K562 (cell line): ENCODE results near the gene IRAK2. TPM values are rescaled to one million over a fixed set of nuclear protein-coding genes. Genes with fewer than 3 reads are reported as not detected.

Experiments
- FOXK2 ChIP-seq, 2 experiments: fragments of 450-650 bp; IDR thresholded peaks in 1 of 2; conservative IDR thresholded peaks in 1 of 2; 2 replicates each; pipeline ENCODE4 v1.6.1; 2016; ENCODE audit warnings: low read depth in 2 of 2, mild to moderate bottlenecking in 1 of 2
- HDAC3 ChIP-seq: fragments of 450-650 bp; IDR thresholded peaks from 2 replicates; pipeline ENCODE4 v1.6.1; 2018; ENCODE audit warnings: borderline replicate concordance, mild to moderate bottlenecking, moderate library complexity; ENCODE audit not compliant: partially characterized antibody
- MBD2 ChIP-seq: sonication (generic); IDR thresholded peaks from 2 replicates; pipeline ENCODE4 v1.6.1; 2016; ENCODE audit warnings: low read depth, borderline replicate concordance
- POLR3G ChIP-seq: IDR thresholded peaks from 2 replicates; pipeline ENCODE4 v1.6.1; 2011; ENCODE audit not compliant: insufficient read length, insufficient replicate concordance; ENCODE audit errors: extremely low read depth
- polyA plus RNA-seq, 8 experiments: library from polyadenylated mRNA; depleted of rRNA in 4 of 8; stranded (reverse) in 5 of 8; unstranded in 3 of 8; fragments of >200 nt; fragmentation: Nextera tagmentation in 2 of 8; fragmentation: Illumina TruSeq in 1 of 8; extraction: Ambion mirVana in 2 of 8; extraction: Trizol in 1 of 8; gene quantifications; 2 replicates each; pipeline versions ENCODE4 v1.2.1 to v1.2.3, GENCODE V29; 2011 to 2014; ENCODE audit warnings: inconsistent platforms in 1 of 8, missing spikeins in 1 of 8
- total RNA-seq, 7 experiments: library from RNA; depleted of rRNA in 6 of 7; stranded (reverse); fragments of >200 nt in 6 of 7; fragmentation: Illumina TruSeq in 2 of 7; extraction: Trizol in 2 of 7; gene quantifications; 2 replicates each; pipeline versions ENCODE4 v1.2.1 to v1.2.3, GENCODE V29; 2011 to 2021; ENCODE audit warnings: low replicate concordance in 1 of 7
- TF ChIP-seq, protein P1 (sequence below): fragments of 200-800 bp; sonication (Bioruptor generic); IDR thresholded peaks from 2 replicates; pipeline ENCODE4 v1.6.1; 2016; ENCODE audit warnings: missing genetic modification characterization, missing compliant biosample characterization
- TF ChIP-seq, protein P2 (sequence below): sonication (generic); formaldehyde crosslinking; IDR thresholded peaks from 2 replicates; pipeline ENCODE4 v1.8.1; 2022; ENCODE audit warnings: missing genetic modification reagents

The IRAK2 gene
- total and polyA plus RNA-seq, 9 of the 15 experiments (the other 6 are each of a cell fraction or from before 2014, with no cell fraction given), result 0.42 to 4.4 (median 2.7) TPM

- TF ChIP-seq POLR3G (no peak), MBD2 (no peak), FOXK2 (conservative IDR thresholded peaks at IDR 0.05 in 1 of 2, IDR thresholded peaks at IDR 0.05 in 1 of 2; ENCODE audit: low read depth in 2 of 2) (no peak), HDAC3 (no peak)
- TF ChIP-seq, protein P1, sequence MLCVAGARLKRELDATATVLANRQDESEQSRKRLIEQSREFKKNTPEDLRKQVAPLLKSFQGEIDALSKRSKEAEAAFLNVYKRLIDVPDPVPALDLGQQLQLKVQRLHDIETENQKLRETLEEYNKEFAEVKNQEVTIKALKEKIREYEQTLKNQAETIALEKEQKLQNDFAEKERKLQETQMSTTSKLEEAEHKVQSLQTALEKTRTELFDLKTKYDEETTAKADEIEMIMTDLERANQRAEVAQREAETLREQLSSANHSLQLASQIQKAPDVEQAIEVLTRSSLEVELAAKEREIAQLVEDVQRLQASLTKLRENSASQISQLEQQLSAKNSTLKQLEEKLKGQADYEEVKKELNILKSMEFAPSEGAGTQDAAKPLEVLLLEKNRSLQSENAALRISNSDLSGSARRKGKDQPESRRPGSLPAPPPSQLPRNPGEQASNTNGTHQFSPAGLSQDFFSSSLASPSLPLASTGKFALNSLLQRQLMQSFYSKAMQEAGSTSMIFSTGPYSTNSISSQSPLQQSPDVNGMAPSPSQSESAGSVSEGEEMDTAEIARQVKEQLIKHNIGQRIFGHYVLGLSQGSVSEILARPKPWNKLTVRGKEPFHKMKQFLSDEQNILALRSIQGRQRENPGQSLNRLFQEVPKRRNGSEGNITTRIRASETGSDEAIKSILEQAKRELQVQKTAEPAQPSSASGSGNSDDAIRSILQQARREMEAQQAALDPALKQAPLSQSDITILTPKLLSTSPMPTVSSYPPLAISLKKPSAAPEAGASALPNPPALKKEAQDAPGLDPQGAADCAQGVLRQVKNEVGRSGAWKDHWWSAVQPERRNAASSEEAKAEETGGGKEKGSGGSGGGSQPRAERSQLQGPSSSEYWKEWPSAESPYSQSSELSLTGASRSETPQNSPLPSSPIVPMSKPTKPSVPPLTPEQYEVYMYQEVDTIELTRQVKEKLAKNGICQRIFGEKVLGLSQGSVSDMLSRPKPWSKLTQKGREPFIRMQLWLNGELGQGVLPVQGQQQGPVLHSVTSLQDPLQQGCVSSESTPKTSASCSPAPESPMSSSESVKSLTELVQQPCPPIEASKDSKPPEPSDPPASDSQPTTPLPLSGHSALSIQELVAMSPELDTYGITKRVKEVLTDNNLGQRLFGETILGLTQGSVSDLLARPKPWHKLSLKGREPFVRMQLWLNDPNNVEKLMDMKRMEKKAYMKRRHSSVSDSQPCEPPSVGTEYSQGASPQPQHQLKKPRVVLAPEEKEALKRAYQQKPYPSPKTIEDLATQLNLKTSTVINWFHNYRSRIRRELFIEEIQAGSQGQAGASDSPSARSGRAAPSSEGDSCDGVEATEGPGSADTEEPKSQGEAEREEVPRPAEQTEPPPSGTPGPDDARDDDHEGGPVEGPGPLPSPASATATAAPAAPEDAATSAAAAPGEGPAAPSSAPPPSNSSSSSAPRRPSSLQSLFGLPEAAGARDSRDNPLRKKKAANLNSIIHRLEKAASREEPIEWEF, result no peak
- TF ChIP-seq, protein P2, sequence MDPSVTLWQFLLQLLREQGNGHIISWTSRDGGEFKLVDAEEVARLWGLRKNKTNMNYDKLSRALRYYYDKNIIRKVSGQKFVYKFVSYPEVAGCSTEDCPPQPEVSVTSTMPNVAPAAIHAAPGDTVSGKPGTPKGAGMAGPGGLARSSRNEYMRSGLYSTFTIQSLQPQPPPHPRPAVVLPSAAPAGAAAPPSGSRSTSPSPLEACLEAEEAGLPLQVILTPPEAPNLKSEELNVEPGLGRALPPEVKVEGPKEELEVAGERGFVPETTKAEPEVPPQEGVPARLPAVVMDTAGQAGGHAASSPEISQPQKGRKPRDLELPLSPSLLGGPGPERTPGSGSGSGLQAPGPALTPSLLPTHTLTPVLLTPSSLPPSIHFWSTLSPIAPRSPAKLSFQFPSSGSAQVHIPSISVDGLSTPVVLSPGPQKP (CRISPR knock-in tag), result no peak
Measured at GRCh38 chr3:10245081-10245712, 80.5 kb downstream of the IRAK2 start (continued).
